IPS-NIHi7 (cell line): Measurements from ENCODE around the gene BCR.
A peak's percentile ranks its signal among the peaks of the same experiment; 100 is the strongest.

Source experiments
- DNase-seq: peaks from one replicate; pipeline ENCODE4 v3.0.0; 2012; ENCODE audit warnings: mixed read lengths; ENCODE audit errors: extremely low spot score

Gene BCR

GRCh38 chr22:23217171-23218052 lies 37.1 kb downstream of the BCR start:
- no peak for DNase-seq

DNA sequence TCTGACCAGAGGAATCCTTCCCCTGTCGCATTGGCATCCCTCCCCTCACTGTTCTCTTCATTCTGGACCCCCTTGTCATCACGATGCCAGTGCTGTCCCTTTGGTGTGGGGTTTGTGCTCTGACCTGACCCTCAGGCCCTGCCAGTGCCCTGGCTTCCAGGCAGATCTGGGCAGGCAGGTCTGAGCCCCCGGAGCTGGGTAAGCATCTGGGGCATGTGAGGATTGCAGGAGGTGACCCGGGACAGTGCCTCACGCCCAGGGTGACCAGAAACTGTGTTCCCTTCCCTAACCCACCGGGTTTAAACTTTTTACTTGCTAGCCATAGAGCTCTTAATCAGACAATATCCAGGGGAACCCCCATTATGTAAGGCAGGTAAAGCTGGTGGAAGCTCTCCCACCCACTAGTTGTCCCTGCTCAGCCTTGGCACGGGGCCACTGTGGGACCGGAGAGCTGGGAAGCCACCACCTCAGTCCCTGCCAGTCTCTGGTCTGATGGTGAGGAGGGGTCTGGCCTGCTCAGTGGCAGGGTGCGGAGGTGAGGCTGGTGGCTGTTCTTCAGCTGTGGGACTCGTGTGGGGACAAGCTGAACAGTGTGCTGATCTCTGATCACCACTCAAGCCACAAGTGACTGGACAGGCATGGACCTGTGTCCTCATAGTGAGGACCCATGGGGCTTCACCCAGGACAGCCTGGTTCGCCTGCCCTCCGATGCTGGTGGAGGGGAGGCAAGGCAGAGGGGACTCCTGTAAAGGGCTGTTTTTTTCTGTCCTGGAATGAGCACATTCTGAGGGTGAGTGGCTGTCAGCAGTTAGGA lies 38.0 kb downstream of the BCR start:
- no peak for DNase-seq

GRCh38 chr22:23218867-23219251 lies 38.5 kb downstream of the BCR start:
- DNase-seq: peak; percentile 75

GRCh38 chr22:23219317-23219716 lies 39.0 kb downstream of the BCR start:
- DNase-seq: no peak

DNA sequence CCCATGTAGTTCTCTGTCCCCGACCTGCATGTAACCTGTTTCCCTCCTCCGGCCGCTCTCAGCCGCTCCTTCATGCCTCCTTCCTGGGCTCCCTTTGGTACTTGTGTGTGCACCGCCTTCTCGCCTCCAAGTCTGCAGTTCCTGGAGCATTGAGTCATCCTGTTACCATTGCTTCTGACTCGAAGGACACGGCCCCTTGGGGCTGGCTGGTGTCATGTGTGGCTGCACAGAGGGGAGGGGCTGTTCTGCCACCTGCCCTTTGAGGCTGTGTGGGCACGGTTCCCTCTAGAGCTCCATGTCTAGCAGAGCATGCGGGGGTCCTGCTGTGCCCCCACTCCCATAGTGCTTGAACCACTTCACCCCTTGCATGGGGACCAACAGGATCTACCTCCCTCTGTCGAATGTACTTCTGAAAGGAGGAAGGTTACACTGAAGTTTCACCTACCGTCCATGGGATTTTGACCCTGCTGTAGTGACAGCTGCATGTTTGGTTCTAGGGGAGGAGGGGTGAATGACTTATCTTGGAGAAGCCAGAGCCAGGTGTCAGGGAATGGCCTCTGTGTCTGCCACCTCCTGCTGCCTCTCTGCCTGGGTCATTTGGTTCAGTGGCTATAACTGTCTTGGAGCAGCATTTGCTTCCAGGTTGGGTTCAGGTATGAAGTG lies 39.6 kb downstream of the BCR start:
- no peak for DNase-seq

- no peak for DNase-seq
These were observed 40.4 kb downstream of the BCR start for GRCh38 chr22:23220485-23221350.

DNA sequence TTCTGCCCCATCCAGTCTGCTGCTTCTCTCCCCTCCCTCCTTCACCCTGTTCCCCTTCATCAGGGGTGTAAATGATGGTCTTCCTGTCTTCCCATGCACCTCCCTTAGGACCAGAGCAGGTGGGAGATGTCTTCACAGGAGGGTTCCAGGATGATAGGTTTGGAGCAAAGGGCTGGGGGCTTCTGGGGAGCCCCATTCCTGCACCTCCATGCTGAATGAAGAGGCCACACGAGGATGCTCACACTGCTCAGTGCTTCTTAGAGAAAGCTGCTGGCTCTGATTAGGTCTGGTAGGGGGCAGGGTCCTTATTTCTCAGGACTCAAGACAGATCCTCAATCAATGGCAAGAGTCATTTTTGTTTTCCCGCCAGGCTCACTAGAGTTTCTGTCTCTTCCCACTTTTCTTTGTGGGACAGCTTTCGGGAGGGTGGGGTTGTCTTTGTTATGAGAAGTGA lies 41.1 kb downstream of the BCR start:
- no peak for DNase-seq

DNA sequence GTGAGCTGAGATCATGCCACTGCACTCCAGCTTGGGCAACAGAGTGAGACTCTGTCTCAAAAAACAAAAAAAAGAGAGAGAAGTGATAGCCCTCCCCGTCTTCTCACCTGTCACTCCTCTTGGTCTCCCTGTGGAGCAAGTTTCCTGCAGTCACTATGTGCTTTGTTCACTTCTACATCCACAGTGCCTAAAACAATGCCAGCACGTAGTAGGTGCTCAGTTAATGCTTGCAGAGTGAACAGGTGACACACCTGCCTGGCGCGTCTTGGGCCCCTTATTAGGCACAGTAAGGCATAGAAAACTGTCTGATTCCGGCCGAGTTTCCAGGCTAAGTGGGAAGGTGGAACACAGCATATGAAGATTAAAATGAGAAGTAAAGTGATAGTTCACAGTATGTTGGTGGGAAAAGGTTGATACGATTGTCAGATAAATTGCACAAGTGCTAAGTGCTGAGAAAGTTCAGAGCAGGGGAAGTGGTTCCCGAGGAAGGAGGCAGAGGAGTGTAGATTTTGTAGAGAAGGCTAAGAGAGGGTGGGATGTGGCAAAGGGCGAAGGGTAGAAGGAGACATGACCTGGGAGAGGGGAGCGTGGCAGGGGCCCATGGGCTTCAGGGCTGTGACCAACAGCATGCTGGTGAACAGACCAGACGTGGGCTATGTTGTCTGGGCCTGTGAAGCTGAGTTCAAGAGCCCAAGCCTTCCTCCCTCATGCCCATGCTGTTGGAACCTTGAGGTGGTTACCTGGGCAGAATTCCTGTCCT lies 41.9 kb downstream of the BCR start:
- no peak for DNase-seq

GRCh38 chr22:23222793-23223568 lies 42.7 kb downstream of the BCR start:
- DNase-seq: no peak

DNA sequence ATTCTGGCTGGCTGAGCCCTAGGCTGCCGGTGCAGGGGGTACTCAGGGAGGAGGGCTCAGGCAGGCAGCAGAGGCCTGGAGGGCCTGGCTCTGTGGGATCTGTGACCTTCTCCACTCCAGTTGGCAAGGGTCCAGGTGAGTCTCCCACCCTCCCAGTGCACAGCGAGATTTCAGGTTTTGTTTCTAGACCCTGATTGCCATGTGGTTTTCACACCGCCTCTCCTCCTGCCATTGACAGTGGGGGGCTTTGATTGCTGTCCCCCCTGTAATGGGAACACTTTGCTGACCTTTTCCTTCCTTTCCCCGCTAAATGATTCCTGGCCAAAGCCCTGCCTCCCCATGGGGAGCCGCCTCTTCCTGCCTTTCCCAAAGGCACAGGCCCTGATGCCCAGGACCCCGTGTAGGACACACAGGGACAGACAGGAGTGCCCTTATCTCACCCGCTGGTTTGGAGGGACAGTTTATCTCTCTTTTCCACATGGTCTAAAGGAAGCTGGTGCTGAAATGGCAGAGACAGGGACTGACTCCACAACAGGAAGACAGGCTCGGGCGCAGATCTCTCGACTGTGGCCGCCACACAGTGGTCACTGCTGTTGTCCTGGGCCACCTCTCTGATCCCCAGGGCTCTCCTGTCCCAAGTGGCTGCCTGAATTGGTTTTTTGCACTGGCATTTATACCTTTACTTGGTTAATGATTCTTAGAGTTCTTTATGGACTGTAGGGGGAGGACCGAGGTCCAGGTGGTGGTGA lies 43.4 kb downstream of the BCR start:
- DNase-seq: no peak

- DNase-seq: no peak
These were observed 44.5 kb downstream of the BCR start for GRCh38 chr22:23224846-23225245.

DNA sequence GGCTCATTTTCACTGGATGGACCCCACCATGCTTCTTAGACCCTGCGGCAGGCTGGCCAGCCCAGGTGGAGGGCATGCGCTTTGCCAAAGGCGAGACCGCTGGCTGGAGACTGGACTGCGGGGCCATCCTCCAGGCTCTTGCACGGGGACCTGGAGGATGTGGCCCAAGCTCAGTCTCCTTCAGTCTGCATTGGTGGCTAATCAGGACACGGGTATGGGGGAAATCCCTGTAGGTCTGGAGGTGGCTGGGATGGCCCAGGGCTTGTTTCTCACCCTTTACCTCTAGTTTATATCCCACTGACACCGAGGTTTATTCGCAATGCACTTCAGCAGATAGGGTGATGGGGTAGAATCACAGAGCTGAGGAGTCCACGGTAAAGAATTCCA lies 45.0 kb downstream of the BCR start:
- no peak for DNase-seq

- no peak for DNase-seq
These were observed 45.6 kb downstream of the BCR start for GRCh38 chr22:23225724-23226496.

- no peak for DNase-seq
These were observed 46.2 kb downstream of the BCR start for GRCh38 chr22:23226497-23226850.

- no peak for DNase-seq
These were observed 47.1 kb downstream of the BCR start for GRCh38 chr22:23227380-23227779.

GRCh38 chr22:23228503-23228902 lies 48.2 kb downstream of the BCR start:
- no peak for DNase-seq

DNA sequence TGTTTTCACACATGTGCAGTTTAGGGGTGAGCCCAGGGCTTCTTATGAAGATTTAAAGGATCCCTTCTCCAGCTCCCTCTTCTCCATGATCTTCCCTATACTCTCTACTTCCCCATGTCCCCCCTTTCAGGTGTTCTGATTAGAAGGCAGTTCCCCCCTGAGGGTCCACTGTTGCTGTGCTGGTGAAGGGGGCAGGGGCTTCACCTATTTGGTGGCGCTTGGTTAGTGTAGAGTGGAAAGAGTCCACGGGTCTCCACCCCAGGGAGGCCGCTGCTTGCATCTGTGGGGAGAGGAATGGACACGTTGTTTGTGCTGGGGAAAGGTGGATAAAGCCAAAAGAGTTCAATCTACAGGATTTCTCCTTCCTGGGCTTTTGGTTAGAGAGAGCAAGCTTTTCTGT lies 49.3 kb downstream of the BCR start:
- DNase-seq: no peak

GRCh38 chr22:23230348-23231068 lies 50.2 kb downstream of the BCR start:
- peak; percentile 57 for DNase-seq
